ENCODE results near the gene PEX6.

DNA sequence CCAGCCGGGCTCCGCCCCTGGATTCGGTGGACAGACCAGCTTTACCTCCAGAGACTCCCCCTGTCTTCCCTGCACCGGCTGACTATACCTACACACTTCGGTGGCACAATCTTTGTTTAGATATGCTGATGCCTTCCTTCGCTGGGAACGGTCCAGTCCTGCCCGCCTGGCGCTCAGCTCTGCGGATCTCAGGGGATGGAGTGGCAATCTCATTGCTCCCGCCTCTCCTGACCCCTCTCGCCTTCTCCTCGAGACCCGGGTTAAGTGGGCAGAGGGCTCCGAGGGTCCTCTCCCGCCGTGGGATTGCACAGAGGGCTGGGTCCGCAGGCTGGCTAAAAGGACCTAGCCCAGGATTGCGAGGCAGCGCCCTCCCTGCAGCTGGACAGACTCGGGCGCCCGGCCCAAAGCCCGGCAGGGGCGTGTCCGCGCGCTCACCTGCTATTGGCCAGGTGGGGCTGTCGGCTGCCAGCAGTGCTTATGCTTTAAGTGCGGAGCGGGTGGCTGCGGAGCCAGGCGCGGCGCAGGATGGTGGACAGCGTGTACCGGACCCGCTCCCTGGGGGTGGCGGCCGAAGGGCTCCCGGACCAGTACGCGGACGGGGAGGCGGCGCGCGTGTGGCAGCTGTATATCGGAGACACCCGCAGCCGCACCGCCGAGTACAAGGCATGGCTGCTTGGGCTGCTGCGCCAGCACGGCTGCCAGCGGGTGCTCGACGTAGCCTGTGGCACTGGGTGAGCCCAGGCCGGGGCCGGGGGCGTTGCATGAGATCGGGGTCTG is 18.6 kb downstream of the PEX6 start, which contains the start of gene GNMT:
- TF ChIP-seq GATA2 (IDR thresholded peaks at IDR 0.05; ENCODE audit: low read depth, low read length) = no peak
- no peak for TF ChIP-seq GATA3 (IDR thresholded peaks at IDR 0.05; ENCODE audit: low read depth, low read length)
